GM12878 (cell line): Measurements from ENCODE around the gene TBL1XR1.
"Not testable (repeated sequence)": the region's sequence is repeated elsewhere in the genome, so short reads cannot be mapped to it uniquely, and the experiment has no call there.

Source experiments
- BRCA1 ChIP-seq: IDR thresholded peaks from 2 replicates; pipeline ENCODE4 v1.6.1; 2011; ENCODE audit warnings: low read depth, low read length, improper control_type of control experiment
- ESRRA ChIP-seq: IDR thresholded peaks from 2 replicates; pipeline ENCODE4 v1.6.1; 2012; ENCODE audit warnings: mild to moderate bottlenecking, low read length, improper control_type of control experiment
- KAT2A ChIP-seq: conservative IDR thresholded peaks from 2 replicates; pipeline ENCODE4 v1.6.1; 2011; ENCODE audit warnings: low read depth, low read length; ENCODE audit not compliant: control insufficient read depth
- KDM1A ChIP-seq: fragments of 200-600 bp; sonication (generic); IDR thresholded peaks from 2 replicates; pipeline ENCODE4 v1.6.1; 2016; ENCODE audit warnings: borderline replicate concordance
- MYC ChIP-seq: IDR thresholded peaks from 2 replicates; pipeline ENCODE4 v1.6.1; 2011; ENCODE audit warnings: mild to moderate bottlenecking, low read length, moderate library complexity, inconsistent platforms; ENCODE audit not compliant: insufficient read depth, insufficient replicate concordance, insufficient read length, severe bottlenecking
- NR2C2 ChIP-seq: IDR thresholded peaks from 2 replicates; pipeline ENCODE4 v1.6.1; 2011; ENCODE audit warnings: borderline replicate concordance, low read depth; ENCODE audit not compliant: control insufficient read depth, insufficient read length
- POLR2AphosphoS5 ChIP-seq: IDR thresholded peaks from 2 replicates; pipeline ENCODE4 v1.6.1; 2011; ENCODE audit warnings: mild to moderate bottlenecking, low read length, inconsistent platforms
- TAF1 ChIP-seq: IDR thresholded peaks from 2 replicates; pipeline ENCODE4 v1.6.1; 2011; ENCODE audit warnings: mild to moderate bottlenecking, low read depth, low read length, borderline replicate concordance
- TF ChIP-seq, protein P1 (sequence below), 3 experiments: IDR thresholded peaks in 2 of 3; conservative IDR thresholded peaks in 1 of 3; 2 replicates each; pipeline ENCODE4 v1.5.1; 2011; ENCODE audit warnings: low read depth in 3 of 3, low read length in 3 of 3, mild to moderate bottlenecking in 3 of 3, control low read depth in 2 of 3, moderate library complexity in 2 of 3, inconsistent platforms in 1 of 3, mixed read lengths in 1 of 3; ENCODE audit not compliant: control insufficient read depth in 2 of 3, insufficient read depth in 1 of 3; ENCODE audit errors: extremely low read depth in 1 of 3
- TF ChIP-seq, protein P2 (sequence below): IDR thresholded peaks from 2 replicates; pipeline ENCODE4 v1.6.1; 2012; ENCODE audit warnings: mild to moderate bottlenecking, low read depth, low read length
- TF ChIP-seq, protein P3 (sequence below): IDR thresholded peaks from 2 replicates; pipeline ENCODE4 v1.6.1; 2012; ENCODE audit warnings: low read length, inconsistent platforms

DNA sequence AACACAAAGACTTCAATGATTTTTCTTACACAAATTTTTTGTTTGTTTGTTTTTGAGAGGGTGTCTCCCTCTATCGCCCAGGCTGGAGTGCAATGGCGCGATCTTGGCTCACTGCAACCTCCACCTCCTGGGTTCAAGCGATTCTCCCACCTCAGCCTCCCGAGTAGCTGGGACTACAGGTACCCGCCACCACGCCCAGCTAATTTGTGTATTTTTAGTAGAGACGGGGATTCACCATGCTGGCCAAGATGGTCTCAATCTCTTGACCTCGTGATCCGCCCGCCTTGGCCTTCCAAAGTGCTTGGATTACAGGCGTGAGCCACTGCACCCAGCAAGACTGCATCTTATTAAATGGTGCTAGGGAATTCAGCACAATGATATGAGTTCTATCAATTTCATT, 4.0 kb downstream of the TBL1XR1 start:
- TF ChIP-seq KAT2A, MYC, BRCA1, POLR2AphosphoS5, KDM1A, NR2C2, TAF1, ESRRA: not testable (repeated sequence)
- TF ChIP-seq, protein P1, sequence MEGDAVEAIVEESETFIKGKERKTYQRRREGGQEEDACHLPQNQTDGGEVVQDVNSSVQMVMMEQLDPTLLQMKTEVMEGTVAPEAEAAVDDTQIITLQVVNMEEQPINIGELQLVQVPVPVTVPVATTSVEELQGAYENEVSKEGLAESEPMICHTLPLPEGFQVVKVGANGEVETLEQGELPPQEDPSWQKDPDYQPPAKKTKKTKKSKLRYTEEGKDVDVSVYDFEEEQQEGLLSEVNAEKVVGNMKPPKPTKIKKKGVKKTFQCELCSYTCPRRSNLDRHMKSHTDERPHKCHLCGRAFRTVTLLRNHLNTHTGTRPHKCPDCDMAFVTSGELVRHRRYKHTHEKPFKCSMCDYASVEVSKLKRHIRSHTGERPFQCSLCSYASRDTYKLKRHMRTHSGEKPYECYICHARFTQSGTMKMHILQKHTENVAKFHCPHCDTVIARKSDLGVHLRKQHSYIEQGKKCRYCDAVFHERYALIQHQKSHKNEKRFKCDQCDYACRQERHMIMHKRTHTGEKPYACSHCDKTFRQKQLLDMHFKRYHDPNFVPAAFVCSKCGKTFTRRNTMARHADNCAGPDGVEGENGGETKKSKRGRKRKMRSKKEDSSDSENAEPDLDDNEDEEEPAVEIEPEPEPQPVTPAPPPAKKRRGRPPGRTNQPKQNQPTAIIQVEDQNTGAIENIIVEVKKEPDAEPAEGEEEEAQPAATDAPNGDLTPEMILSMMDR (IDR thresholded peaks at IDR 0.05 in 2 of 3, conservative IDR thresholded peaks at IDR 0.05 in 1 of 3; ENCODE audit: control insufficient read depth in 2 of 3, extremely low read depth in 1 of 3, insufficient read depth in 1 of 3, low read depth in 3 of 3, low read length in 3 of 3), result not testable (repeated sequence)
- TF ChIP-seq, protein P2, sequence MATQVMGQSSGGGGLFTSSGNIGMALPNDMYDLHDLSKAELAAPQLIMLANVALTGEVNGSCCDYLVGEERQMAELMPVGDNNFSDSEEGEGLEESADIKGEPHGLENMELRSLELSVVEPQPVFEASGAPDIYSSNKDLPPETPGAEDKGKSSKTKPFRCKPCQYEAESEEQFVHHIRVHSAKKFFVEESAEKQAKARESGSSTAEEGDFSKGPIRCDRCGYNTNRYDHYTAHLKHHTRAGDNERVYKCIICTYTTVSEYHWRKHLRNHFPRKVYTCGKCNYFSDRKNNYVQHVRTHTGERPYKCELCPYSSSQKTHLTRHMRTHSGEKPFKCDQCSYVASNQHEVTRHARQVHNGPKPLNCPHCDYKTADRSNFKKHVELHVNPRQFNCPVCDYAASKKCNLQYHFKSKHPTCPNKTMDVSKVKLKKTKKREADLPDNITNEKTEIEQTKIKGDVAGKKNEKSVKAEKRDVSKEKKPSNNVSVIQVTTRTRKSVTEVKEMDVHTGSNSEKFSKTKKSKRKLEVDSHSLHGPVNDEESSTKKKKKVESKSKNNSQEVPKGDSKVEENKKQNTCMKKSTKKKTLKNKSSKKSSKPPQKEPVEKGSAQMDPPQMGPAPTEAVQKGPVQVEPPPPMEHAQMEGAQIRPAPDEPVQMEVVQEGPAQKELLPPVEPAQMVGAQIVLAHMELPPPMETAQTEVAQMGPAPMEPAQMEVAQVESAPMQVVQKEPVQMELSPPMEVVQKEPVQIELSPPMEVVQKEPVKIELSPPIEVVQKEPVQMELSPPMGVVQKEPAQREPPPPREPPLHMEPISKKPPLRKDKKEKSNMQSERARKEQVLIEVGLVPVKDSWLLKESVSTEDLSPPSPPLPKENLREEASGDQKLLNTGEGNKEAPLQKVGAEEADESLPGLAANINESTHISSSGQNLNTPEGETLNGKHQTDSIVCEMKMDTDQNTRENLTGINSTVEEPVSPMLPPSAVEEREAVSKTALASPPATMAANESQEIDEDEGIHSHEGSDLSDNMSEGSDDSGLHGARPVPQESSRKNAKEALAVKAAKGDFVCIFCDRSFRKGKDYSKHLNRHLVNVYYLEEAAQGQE, result not testable (repeated sequence)
- TF ChIP-seq, protein P3, sequence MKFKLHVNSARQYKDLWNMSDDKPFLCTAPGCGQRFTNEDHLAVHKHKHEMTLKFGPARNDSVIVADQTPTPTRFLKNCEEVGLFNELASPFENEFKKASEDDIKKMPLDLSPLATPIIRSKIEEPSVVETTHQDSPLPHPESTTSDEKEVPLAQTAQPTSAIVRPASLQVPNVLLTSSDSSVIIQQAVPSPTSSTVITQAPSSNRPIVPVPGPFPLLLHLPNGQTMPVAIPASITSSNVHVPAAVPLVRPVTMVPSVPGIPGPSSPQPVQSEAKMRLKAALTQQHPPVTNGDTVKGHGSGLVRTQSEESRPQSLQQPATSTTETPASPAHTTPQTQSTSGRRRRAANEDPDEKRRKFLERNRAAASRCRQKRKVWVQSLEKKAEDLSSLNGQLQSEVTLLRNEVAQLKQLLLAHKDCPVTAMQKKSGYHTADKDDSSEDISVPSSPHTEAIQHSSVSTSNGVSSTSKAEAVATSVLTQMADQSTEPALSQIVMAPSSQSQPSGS, result not testable (repeated sequence)
